ENCODE data around the gene CTNND1. TPM values are rescaled to one million over a fixed set of nuclear protein-coding genes. Genes with fewer than 3 reads are reported as not detected.
A peak's percentile ranks its signal among the peaks of the same experiment; 100 is the strongest.

Gene CTNND1
- total and polyA plus RNA-seq, 9 of the 15 experiments (the other 6 are each of a cell fraction or from before 2014, with no cell fraction given): 11.1 to 74.0 (median 43.3) TPM

DNA sequence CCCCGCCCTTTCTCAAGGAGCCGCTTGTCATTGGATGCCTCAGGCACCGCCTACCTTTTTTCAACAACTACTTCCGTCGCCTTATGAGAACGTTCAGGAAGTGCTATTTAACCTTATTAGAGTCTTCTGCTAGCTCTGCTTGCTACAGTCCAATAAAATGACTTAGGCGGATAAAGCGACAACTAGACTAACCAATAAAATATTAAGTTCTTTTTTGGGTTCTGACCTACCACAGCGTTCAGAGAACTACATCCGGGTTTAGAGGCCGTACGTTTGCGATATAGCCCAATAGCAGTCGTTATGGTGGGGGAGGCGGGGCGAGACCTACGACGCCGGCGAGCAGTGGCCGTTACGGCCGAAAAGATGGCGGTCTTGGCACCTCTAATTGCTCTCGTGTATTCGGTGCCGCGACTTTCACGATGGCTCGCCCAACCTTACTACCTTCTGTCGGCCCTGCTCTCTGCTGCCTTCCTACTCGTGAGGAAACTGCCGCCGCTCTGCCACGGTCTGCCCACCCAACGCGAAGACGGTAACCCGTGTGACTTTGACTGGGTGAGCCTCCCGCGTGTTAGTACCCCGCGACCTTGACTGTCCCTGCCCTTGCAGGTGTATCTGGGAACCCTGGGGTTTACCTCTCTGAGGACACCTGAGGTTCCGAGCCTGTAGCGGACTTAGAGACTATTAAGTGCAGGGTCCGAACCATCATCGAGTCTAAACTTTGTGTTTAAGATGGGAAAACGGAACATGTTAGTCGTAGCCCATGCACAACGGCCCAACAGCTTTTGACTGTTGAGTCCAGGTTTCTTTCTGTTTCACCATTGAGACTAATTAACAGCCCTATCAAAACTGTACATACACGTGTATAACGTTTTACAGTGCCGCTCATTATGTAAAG lies 49.1 kb upstream of the CTNND1 start, which contains the start of gene TMX2 (continued):
- TF ChIP-seq, protein P1, sequence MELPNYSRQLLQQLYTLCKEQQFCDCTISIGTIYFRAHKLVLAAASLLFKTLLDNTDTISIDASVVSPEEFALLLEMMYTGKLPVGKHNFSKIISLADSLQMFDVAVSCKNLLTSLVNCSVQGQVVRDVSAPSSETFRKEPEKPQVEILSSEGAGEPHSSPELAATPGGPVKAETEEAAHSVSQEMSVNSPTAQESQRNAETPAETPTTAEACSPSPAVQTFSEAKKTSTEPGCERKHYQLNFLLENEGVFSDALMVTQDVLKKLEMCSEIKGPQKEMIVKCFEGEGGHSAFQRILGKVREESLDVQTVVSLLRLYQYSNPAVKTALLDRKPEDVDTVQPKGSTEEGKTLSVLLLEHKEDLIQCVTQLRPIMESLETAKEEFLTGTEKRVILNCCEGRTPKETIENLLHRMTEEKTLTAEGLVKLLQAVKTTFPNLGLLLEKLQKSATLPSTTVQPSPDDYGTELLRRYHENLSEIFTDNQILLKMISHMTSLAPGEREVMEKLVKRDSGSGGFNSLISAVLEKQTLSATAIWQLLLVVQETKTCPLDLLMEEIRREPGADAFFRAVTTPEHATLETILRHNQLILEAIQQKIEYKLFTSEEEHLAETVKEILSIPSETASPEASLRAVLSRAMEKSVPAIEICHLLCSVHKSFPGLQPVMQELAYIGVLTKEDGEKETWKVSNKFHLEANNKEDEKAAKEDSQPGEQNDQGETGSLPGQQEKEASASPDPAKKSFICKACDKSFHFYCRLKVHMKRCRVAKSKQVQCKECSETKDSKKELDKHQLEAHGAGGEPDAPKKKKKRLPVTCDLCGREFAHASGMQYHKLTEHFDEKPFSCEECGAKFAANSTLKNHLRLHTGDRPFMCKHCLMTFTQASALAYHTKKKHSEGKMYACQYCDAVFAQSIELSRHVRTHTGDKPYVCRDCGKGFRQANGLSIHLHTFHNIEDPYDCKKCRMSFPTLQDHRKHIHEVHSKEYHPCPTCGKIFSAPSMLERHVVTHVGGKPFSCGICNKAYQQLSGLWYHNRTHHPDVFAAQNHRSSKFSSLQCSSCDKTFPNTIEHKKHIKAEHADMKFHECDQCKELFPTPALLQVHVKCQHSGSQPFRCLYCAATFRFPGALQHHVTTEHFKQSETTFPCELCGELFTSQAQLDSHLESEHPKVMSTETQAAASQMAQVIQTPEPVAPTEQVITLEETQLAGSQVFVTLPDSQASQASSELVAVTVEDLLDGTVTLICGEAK (IDR thresholded peaks at IDR 0.05): peak; percentile 98
- TF ChIP-seq, protein P1 (CRISPR knock-in tag; IDR thresholded peaks at IDR 0.05): no peak
- TF ChIP-seq ZNF224 (CRISPR knock-in tag; IDR thresholded peaks at IDR 0.05) (no peak), SRF (CRISPR knock-in tag; IDR thresholded peaks at IDR 0.05) (peak in 1 of 2 experiments; percentile 86; a peak in 1 of 4 replicates), HDAC1 (IDR thresholded peaks at IDR 0.05) (peak in 1 of 2 experiments; percentile 93; a peak in 2 of 4 replicates), NFRKB (IDR thresholded peaks at IDR 0.05; ENCODE audit: low read depth) (peak; percentile 94), HIVEP1 (CRISPR knock-in tag; IDR thresholded peaks at IDR 0.05) (no peak), TSC22D4 (tag; IDR thresholded peaks at IDR 0.05) (no peak), RBM25 (IDR thresholded peaks at IDR 0.05; ENCODE audit: low read depth, low read length, severe bottlenecking) (peak; percentile 89), POLR2A (conservative IDR thresholded peaks at IDR 0.05) (peak; percentile 95)
- TF ChIP-seq, protein P2, sequence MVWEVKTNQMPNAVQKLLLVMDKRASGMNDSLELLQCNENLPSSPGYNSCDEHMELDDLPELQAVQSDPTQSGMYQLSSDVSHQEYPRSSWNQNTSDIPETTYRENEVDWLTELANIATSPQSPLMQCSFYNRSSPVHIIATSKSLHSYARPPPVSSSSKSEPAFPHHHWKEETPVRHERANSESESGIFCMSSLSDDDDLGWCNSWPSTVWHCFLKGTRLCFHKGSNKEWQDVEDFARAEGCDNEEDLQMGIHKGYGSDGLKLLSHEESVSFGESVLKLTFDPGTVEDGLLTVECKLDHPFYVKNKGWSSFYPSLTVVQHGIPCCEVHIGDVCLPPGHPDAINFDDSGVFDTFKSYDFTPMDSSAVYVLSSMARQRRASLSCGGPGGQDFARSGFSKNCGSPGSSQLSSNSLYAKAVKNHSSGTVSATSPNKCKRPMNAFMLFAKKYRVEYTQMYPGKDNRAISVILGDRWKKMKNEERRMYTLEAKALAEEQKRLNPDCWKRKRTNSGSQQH (CRISPR knock-in tag; IDR thresholded peaks at IDR 0.05): peak; percentile 62; the same call in 1 of the 2 replicates
- TF ChIP-seq, protein P3, sequence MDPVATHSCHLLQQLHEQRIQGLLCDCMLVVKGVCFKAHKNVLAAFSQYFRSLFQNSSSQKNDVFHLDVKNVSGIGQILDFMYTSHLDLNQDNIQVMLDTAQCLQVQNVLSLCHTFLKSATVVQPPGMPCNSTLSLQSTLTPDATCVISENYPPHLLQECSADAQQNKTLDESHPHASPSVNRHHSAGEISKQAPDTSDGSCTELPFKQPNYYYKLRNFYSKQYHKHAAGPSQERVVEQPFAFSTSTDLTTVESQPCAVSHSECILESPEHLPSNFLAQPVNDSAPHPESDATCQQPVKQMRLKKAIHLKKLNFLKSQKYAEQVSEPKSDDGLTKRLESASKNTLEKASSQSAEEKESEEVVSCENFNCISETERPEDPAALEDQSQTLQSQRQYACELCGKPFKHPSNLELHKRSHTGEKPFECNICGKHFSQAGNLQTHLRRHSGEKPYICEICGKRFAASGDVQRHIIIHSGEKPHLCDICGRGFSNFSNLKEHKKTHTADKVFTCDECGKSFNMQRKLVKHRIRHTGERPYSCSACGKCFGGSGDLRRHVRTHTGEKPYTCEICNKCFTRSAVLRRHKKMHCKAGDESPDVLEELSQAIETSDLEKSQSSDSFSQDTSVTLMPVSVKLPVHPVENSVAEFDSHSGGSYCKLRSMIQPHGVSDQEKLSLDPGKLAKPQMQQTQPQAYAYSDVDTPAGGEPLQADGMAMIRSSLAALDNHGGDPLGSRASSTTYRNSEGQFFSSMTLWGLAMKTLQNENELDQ (CRISPR knock-in tag; IDR thresholded peaks at IDR 0.05; ENCODE audit: borderline replicate concordance): no peak

All from K562 (cell line).